NT2/D1 (cell line): ENCODE data around the gene EXOC3L2.
A peak's percentile ranks its signal among the peaks of the same experiment; 100 is the strongest.
"Not testable (repeated sequence)": the region's sequence is repeated elsewhere in the genome, so short reads cannot be mapped to it uniquely, and the experiment has no call there.

ENCODE experiments used
- DNase-seq: peaks from one replicate; pipeline ENCODE4 v3.0.0-alpha.2; 2011; ENCODE audit warnings: low read depth, low spot score
- H3K27me3 ChIP-seq: 2 replicates; pipeline ENCODE4 v1.6.0; 2011; ENCODE audit warnings: mild to moderate bottlenecking; ENCODE audit not compliant: insufficient read length, insufficient read depth
- H3K36me3 ChIP-seq: 2 replicates; pipeline ENCODE4 v1.6.1; 2011; ENCODE audit warnings: mild to moderate bottlenecking, low read length, mixed read lengths; ENCODE audit not compliant: insufficient read depth, insufficient read length
- H3K4me1 ChIP-seq: 2 replicates; pipeline ENCODE4 v1.5.1; 2011; ENCODE audit not compliant: insufficient read depth, insufficient read length
- H3K4me3 ChIP-seq: 2 replicates; pipeline ENCODE4 v1.5.1; 2011; ENCODE audit warnings: low read depth; ENCODE audit not compliant: insufficient read length
- H3K9ac ChIP-seq: 2 replicates; pipeline ENCODE4 v1.6.0; 2011; ENCODE audit warnings: low read depth; ENCODE audit not compliant: insufficient read length
- H3K9me3 ChIP-seq: 2 replicates; pipeline ENCODE4 v1.5.1; 2011; ENCODE audit warnings: mild to moderate bottlenecking, low read length; ENCODE audit not compliant: insufficient read depth
- SUZ12 ChIP-seq: IDR thresholded peaks from 2 replicates; pipeline ENCODE4 v1.6.1; 2011; ENCODE audit not compliant: insufficient read length, insufficient read depth; ENCODE audit errors: extremely low read depth
- YY1 ChIP-seq: IDR thresholded peaks from 2 replicates; pipeline ENCODE4 v1.6.1; 2011; ENCODE audit not compliant: insufficient read length, insufficient read depth
- ZNF274 ChIP-seq: IDR thresholded peaks from 2 replicates; pipeline ENCODE4 v1.6.1; 2011; ENCODE audit warnings: mild to moderate bottlenecking, low read depth, low read length

EXOC3L2 gene

GRCh38 chr19:45234089-45234869, 10.9 kb downstream of the EXOC3L2 start:
- Histone ChIP-seq H3K4me3 (peak overlapping the region; percentile 18), H3K36me3 (no peaks in the 10 kb centered on the region), H3K9me3 (no peaks in the 10 kb centered on the region), H3K9ac (peak overlapping the region; percentile 50), H3K4me1 (peaks cover 2% of the 10 kb centered on the region), H3K27me3 (peaks cover 42% of the 10 kb centered on the region)
- no peak for DNase-seq
- TF ChIP-seq SUZ12, result no peak
- TF ChIP-seq YY1, result no peak
- no peak for TF ChIP-seq ZNF274

- Histone ChIP-seq H3K4me3 (no peak overlapping the region), H3K36me3 (no peaks in the 10 kb centered on the region), H3K9me3 (no peaks in the 10 kb centered on the region), H3K9ac (no peak overlapping the region), H3K4me1 (peaks cover 2% of the 10 kb centered on the region), H3K27me3 (peaks cover 42% of the 10 kb centered on the region)
- no peak for DNase-seq
- no peak for TF ChIP-seq YY1
- TF ChIP-seq SUZ12, result no peak
- no peak for TF ChIP-seq ZNF274
Measured at GRCh38 chr19:45231891-45232290, 13.3 kb downstream of the EXOC3L2 start.

GRCh38 chr19:45229056-45229455, 16.2 kb downstream of the EXOC3L2 start:
- H3K27me3 ChIP-seq, result peaks cover 29% of the 10 kb centered on the region
- not testable (repeated sequence) for DNase-seq, H3K9ac ChIP-seq, H3K4me3 ChIP-seq, H3K4me1 ChIP-seq, H3K36me3 ChIP-seq, H3K9me3 ChIP-seq

- H3K4me1 ChIP-seq, result peaks cover 6% of the 10 kb centered on the region
- DNase-seq, result no peak
- H3K36me3 ChIP-seq, result no peaks in the 10 kb centered on the region
- no peak overlapping the region for H3K4me3 ChIP-seq
- TF ChIP-seq SUZ12 (no peak), YY1 (no peak), ZNF274 (no peak)
- no peaks in the 10 kb centered on the region for H3K9me3 ChIP-seq
- no peaks in the 10 kb centered on the region for H3K27me3 ChIP-seq
- H3K9ac ChIP-seq, result no peak overlapping the region
Measured at GRCh38 chr19:45224645-45225044, 20.6 kb downstream of the EXOC3L2 start.

- H3K9me3 ChIP-seq, result no peaks in the 10 kb centered on the region
- peaks cover 6% of the 10 kb centered on the region for H3K4me1 ChIP-seq
- H3K27me3 ChIP-seq, result no peaks in the 10 kb centered on the region
- H3K4me3 ChIP-seq, result no peak overlapping the region
- H3K36me3 ChIP-seq, result no peaks in the 10 kb centered on the region
- no peak for DNase-seq
- H3K9ac ChIP-seq, result no peak overlapping the region
- TF ChIP-seq YY1, result no peak
- TF ChIP-seq ZNF274, result no peak
- no peak for TF ChIP-seq SUZ12
Measured at GRCh38 chr19:45223879-45224278, 21.3 kb downstream of the EXOC3L2 start.

GRCh38 chr19:45222724-45223123, 22.5 kb downstream of the EXOC3L2 start:
- Histone ChIP-seq H3K4me1 (peaks cover 8% of the 10 kb centered on the region), H3K9ac (no peak overlapping the region), H3K9me3 (no peaks in the 10 kb centered on the region), H3K4me3 (no peak overlapping the region), H3K36me3 (no peaks in the 10 kb centered on the region), H3K27me3 (peaks cover 11% of the 10 kb centered on the region)
- no peak for DNase-seq
- TF ChIP-seq SUZ12, result no peak
- no peak for TF ChIP-seq YY1
- TF ChIP-seq ZNF274, result no peak

- Histone ChIP-seq H3K9ac (no peak overlapping the region), H3K27me3 (peaks cover 45% of the 10 kb centered on the region), H3K36me3 (no peaks in the 10 kb centered on the region), H3K4me3 (no peak overlapping the region), H3K9me3 (no peaks in the 10 kb centered on the region), H3K4me1 (peaks cover 9% of the 10 kb centered on the region)
- no peak for DNase-seq
- TF ChIP-seq ZNF274 (no peak), YY1 (no peak), SUZ12 (no peak)
Measured at GRCh38 chr19:45218911-45219743, 26.1 kb downstream of the EXOC3L2 start.
